Activated CD4-positive, alpha-beta T cell treated with anti-CD3 and anti-CD28 coated beads, Interleukin-2, Interleukin-6, amounts not matched to agents 100 ng/mL and 50 ng/mL, durations not matched to agents 16 hours and 8 hours (primary cell): ENCODE data around the gene CCDC83.

Experiments used
- DNase-seq: peaks from one replicate; pipeline ENCODE4 v3.0.0-alpha.2; 2020

The CCDC83 gene

DNA sequence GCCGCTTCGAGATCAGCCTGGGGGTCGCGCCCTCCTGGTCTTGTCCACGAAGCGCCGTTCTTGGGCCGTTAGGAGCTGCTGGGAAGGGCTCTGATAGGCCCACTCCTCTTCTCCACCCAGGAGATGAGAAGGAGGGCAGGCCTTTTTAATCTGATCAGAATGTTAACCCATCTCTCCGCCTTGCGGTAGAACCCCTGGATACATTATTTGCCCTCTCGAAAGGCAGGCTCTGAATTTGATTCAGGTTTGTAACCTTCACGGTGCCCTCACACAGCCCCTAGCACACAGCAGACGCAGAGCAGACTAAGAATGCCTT lies at the start of gene CCDC83:
Gene CCDC83, plus strand, starts transcription at position 43 of the 316 bp plus-strand sequence. CDS start 9,741 bp downstream, outside the sequence.
- DNase-seq = no peak

DNA sequence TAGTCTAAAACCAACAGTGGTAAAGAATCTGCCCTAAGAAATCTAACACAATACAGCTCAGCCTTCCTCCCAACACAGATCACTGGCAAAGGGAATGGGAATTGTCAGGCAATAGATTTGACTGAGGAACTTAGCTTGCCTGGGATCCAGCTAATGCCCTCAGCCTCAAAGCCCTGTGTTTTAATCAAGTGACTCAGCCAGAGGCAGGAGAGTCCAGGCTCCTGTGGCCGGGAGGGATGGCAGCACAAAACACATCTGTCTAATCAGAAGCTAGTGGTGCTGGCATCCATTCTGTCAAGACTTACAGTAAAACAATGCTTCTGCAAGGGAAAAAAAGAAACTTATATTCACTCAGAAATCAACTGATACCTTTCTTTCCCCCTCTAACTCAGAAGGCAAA lies 49.8 kb upstream of the CCDC83 start:
- no peak for DNase-seq

DNA sequence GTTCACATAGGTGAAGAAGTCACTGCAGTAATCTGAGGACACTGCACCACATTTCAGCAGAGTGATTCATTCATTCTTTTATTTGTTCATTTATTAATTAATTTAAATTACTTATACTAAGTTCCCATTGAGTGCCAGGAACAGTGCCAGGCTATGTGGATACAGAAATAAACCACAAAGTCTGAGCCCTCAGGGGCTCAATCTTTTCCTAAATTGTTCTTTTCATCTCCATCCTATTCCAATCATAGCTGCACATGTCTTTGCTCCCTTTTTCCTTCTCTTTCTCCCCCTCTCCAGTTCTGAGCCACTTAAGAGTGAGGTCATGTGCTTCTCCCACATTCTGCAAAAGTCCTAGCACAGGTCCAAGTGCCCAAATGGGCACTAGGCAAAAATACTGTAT lies 49.2 kb upstream of the CCDC83 start:
- DNase-seq = no peak

DNA sequence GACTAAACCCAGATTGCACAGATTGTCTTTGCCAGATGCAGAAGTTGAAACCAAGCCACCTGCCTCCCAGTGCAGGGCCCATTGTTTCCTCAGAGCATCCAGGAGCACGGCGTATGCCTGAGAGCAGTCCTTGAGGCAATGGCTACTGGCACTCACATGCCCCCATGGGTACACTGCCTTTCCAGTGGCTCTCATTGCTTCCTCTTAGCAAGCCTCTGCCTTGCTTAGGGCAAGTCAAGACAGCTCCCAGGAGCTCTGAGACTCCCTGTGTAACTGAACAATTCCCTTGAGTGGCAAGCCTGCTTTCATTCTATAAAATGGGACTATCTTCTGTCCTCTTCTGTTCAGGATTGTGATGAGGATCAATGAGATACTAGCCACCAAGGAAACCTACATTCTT lies 48.3 kb upstream of the CCDC83 start:
- no peak for DNase-seq

DNA sequence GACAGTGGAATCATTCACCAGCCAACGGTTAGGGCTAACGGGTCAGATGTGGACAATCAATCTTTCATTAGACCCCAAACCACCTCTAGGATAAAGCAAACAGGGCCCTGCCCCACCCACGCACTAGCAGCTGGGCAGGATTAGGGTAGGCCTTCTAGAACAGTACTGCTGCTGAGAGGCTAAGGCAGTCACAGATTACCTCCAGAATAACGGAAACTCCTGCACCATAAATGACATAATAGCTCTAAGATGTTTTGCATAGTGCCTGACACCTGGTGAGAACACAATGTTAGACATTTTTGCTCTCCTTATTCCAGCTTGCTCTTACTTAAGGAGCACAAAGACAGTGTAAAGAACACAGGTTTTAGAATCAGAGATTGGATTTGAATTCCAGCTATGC lies 46.0 kb upstream of the CCDC83 start:
- DNase-seq = no peak

- no peak for DNase-seq
These were observed 45.3 kb upstream of the CCDC83 start for GRCh38 chr11:85809863-85810262.

- DNase-seq = no peak
These were observed 44.7 kb upstream of the CCDC83 start for GRCh38 chr11:85810521-85810870.

- peak; percentile 82 for DNase-seq
These were observed 44.1 kb upstream of the CCDC83 start, which contains the start of gene SYTL2 for GRCh38 chr11:85810871-85811611. Gene SYTL2 (minus strand): TSS chr11:85811141. CDS start chr11:85757725, 53,416 bp downstream.

DNA sequence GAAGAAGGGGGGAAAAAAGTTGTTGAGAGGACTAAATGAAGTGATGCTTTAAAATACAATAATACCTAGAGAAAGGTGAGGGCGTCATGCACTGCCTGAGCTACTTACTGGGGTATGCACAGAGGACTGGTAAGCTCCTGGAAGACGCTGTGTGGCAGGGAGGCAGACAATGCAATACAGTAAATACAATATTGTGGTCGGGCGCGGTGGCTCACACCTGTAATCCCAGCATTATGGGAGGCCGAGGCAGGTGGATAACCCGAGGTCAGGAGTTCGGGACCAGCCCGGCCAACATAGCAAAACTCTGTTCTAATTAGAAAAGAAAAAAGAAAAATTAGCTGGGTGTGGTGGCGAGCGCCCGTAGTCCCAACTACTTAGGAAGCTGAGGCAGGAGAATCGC lies 43.6 kb upstream of the CCDC83 start:
- no peak for DNase-seq

GRCh38 chr11:85813721-85814120 lies 41.5 kb upstream of the CCDC83 start:
- no peak for DNase-seq

DNA sequence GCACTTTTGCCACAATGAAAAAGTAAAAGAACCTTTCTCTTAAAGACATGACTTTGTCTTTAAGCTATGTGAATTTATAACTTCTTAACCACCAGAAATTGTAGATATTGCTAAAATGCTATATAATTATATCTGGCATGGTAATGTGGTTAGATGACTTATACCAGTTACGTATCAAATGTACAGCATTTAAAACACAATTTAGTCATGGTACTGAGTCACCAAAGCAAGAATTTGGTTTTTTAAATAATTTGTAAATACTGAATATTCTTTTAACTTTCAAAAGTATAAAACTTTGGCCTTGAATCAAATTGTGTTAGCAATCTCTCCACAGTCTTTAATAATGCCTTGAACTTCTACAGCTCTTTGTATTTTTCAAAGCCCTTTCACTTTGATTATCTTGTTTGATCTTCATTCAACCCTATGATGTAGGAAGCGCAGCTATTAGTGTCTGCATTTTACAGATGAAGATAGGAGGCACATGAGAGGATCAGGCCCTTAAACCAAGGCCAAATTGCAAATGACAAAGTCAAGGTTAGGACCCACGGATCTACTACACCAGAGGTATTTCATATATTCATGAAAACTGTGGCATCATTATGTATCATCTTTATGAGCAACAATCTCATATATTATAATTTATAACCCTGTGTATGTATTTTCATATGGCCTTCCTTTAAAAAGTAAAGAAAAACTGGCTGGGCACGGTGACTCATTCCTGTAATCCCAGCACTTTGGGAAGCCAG lies 39.8 kb upstream of the CCDC83 start:
- no peak for DNase-seq

DNA sequence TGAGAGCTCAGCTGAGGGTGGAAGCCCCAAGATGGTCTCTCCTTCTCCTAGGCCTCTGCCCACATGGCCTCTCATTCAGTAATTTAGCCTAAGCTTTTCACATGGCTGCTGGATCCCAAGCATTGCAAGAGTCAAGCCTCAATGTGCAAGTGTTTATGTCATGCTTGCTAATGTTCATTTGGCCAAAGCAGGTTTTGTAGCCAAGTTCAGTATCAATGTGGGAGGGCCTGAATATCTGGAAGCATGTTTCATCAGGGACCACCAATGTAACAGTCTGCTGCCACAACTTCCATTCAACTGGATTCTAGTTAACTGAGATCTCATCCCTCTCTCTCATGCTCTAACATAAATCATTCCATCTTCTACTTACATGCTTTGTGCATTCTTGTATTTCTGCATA lies 35.7 kb upstream of the CCDC83 start:
- no peak for DNase-seq

GRCh38 chr11:85821636-85822035 lies 33.5 kb upstream of the CCDC83 start:
- peak; percentile 9 for DNase-seq

DNA sequence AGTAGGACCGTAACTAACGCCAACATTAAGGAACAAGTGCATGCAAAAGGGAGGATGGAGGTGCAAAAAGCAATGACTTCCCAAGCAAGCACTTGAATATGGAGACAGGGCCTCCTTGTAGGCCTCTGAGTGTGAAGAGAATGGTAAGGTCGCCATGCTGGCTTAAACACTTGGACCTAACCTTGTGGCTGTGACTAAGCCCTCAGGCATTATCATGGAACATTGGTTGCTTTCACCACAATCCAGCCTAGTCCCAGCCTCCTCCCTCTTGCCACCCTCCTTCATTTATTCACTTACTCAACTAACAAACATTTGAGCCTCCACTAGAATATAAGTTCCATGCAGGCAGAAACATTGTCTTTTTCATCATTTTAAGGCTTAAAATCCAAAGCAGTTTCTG lies 32.4 kb upstream of the CCDC83 start:
- no peak for DNase-seq

GRCh38 chr11:85823816-85824215 lies 31.4 kb upstream of the CCDC83 start:
- peak; percentile 81 for DNase-seq

- no peak for DNase-seq
These were observed 29.6 kb upstream of the CCDC83 start for GRCh38 chr11:85825616-85826015.

GRCh38 chr11:85826116-85826855 lies 28.9 kb upstream of the CCDC83 start:
- peak; percentile 37 for DNase-seq

DNA sequence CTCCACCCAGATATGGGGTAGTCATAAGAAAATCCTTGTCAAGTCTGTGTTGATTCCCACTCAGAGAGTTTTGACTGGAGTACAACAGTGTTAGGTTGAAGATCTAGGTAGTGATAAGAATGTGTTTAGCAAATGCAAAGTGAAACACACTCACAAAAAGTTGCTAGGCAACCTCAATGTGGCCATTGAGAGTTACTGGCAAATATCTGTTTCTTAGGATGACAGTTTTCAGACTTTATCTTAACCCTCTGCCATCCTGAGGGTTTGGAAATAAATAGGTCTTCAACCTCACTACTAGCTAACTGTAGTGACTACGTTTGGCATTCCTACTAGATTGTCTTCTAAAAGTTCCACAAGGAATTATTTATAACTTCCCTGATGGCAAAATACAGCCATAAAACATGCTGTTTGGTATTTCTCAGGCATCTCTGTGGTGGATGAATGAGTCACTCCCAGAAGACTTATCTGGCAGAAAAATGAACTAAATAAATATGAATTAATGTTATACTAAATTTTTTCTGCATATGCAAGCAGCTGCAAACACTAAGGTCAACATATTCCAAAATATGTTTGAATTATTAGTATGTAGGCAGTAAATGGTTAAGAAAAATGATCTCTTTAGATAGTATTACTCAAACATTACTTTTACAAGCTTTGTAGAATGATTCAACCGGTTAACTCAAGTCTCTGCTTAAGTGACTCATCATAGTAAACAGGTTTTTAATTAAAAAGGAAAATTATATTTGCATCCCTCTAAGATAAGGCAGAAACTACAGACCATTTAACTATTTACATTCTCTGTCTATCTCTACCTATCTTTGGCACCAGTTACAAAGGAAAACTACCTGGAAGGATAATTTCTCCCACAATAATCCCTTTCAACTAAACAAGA lies 27.2 kb upstream of the CCDC83 start:
- DNase-seq = peak; percentile 77

DNA sequence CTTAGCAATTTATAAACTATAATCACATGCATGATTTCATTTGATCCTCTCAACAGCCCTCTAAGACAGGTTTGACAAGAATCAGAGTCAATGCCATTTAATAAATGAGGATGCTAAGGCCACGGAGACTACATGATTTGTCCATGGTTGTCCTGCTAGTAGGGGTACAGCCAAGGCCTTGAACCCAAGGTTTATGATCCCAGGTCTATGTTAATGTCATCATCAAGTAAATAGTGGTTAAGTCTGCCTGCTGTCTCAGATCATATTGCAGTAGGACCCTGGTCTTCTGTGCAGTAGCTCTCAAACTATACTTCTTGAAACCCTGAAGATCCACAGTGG lies 26.6 kb upstream of the CCDC83 start:
- DNase-seq = no peak

DNA sequence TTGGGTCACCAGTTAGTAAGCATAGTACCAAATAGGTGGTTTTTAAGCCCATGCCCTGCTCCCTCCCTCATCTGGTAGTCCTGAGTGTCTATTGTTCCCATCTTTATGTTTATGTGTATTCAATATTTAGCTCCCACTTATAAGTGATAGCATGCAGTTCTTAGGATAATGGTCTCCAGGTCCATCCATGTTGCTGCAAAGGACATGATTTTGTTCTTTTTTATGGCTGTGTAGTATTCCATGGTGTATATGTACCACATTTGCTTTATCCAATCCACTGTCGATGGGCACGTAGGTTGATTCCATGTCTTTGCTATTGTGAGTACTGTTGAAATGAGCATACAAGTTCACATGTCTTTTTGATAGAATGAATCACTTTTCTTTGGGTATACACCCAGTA lies 26.0 kb upstream of the CCDC83 start:
- no peak for DNase-seq

DNA sequence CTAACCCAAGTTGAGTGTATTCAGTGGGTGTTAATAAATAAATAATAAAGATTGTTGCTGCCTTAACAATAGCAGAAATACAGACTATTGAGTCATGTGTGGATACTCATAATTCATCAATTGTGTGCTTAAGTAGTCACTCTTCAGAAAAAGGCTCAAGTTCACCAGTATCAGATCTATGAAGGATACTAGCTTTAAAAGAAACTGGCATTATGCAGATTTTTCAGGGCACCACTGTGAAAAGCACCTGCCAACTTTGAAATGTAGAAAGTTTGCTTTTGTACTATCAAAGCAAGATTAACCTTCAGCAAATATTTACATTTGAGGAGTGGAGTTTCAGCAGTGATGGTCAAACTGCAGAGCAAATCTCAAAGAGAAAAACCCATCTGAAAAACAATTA lies 24.1 kb upstream of the CCDC83 start:
- no peak for DNase-seq

DNA sequence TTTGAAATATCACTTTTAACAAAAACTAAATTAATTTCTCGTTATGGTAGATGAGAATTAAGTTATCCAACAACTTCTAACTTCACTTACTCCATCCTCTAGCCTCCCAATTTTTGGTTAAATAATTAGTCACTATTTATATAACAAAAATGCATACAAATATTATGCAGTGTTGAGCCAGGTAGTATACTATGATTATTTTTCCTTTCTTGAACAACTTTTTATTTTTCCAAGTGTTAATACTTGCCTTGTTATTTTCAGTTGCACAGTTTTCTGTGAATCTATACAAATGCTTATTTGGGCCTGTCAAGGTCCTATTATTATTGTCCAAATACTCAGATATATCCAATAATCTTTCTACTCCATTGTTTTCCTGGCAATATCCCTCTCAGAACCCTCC lies 19.9 kb upstream of the CCDC83 start:
- DNase-seq = no peak

- DNase-seq = no peak
These were observed 19.5 kb upstream of the CCDC83 start for GRCh38 chr11:85835729-85836128.
